Type B pancreatic cell (in vitro differentiated cells): ENCODE measurements around the gene BBS9. TPM values are rescaled to one million over a fixed set of nuclear protein-coding genes. Genes with fewer than 3 reads are reported as not detected.

Experiments
- DNase-seq: peaks from one replicate; pipeline ENCODE4 v3.0.0; 2021; ENCODE audit warnings: mixed read lengths; ENCODE audit not compliant: unreplicated experiment; ENCODE audit errors: extremely low spot score
- H3K27ac Mint-ChIP-seq: 2 replicates; pipeline ENCODE4 v1.8.0; 2021; ENCODE audit warnings: mild to moderate bottlenecking, mixed read lengths
- H3K27me3 Mint-ChIP-seq: 2 replicates; pipeline ENCODE4 v1.8.0; 2021; ENCODE audit warnings: mixed read lengths
- H3K36me3 Mint-ChIP-seq: 2 replicates; pipeline ENCODE4 v1.8.0; 2021; ENCODE audit warnings: mixed read lengths
- H3K4me1 Mint-ChIP-seq: one replicate; pipeline ENCODE4 v1.8.0; 2021; ENCODE audit warnings: mixed read lengths; ENCODE audit not compliant: unreplicated experiment
- H3K4me3 Mint-ChIP-seq: 2 replicates; pipeline ENCODE4 v1.8.0; 2021; ENCODE audit warnings: mild to moderate bottlenecking, mixed read lengths
- H3K9me3 Mint-ChIP-seq: 2 replicates; pipeline ENCODE4 v1.8.0; 2021; ENCODE audit warnings: mixed read lengths
- total RNA-seq: library from RNA; stranded (reverse); gene quantifications from 2 replicates; pipeline ENCODE4 v1.2.1, GENCODE V29; 2021; ENCODE audit warnings: low replicate concordance
- TF ChIP-seq, protein P1 (sequence below): fragments of 200-600 bp; sonication (generic); conservative IDR thresholded peaks from 2 replicates; pipeline ENCODE4 v1.5.0; 2021; ENCODE audit warnings: antibody characterized with exemption, mild to moderate bottlenecking

The BBS9 gene
- total RNA-seq, 1 donor from 2014 or later = 19.7 TPM

DNA sequence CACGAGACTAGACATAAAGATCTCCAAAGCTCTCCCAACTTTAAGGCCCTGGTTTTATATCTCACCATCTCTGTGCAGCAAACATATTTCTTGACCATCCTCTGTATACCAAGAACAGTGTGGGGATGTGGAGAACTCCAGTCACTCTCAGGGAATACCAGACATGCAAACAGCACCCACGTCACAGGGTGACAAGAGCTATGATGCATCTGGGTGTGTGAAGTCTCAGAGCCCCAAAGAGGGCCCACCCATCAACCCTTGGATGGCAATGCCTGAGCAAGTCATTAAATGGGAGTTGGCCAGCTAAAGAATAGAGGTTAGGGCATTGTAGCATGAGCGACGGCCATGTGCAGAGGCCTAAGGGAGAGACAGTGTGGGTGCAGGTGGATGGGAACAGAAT, 402.5 kb downstream of the BBS9 start:
- peaks cover 3% of the 10 kb centered on the region for H3K36me3 Mint-ChIP-seq
- TF ChIP-seq, protein P1, sequence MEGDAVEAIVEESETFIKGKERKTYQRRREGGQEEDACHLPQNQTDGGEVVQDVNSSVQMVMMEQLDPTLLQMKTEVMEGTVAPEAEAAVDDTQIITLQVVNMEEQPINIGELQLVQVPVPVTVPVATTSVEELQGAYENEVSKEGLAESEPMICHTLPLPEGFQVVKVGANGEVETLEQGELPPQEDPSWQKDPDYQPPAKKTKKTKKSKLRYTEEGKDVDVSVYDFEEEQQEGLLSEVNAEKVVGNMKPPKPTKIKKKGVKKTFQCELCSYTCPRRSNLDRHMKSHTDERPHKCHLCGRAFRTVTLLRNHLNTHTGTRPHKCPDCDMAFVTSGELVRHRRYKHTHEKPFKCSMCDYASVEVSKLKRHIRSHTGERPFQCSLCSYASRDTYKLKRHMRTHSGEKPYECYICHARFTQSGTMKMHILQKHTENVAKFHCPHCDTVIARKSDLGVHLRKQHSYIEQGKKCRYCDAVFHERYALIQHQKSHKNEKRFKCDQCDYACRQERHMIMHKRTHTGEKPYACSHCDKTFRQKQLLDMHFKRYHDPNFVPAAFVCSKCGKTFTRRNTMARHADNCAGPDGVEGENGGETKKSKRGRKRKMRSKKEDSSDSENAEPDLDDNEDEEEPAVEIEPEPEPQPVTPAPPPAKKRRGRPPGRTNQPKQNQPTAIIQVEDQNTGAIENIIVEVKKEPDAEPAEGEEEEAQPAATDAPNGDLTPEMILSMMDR = no peak

DNA sequence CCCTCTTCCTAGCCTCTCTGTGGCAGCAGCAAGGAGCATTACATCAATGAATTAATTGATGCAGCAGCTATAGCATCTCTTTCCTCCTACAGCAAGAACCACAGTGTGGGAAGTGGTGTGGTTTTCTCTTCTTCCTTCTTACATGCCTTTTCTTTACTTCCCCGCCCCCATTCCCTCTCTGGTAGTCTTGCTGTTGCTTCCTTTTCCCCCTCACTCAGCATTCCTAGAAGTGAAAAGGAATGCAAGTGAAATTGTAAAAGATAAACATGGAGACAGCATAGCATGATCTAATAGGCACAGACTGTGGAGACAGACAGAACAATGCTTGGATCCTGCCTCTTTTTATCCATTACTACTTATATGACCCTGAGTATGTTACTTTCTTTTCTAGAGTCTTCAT, 405.5 kb downstream of the BBS9 start:
- Mint-ChIP-seq H3K27ac (no peak overlapping the region), H3K9me3 (peaks cover 9% of the 10 kb centered on the region), H3K4me1 (peaks cover 18% of the 10 kb centered on the region), H3K27me3 (no peaks in the 10 kb centered on the region), H3K4me3 (no peak overlapping the region), H3K36me3 (peaks cover 6% of the 10 kb centered on the region)
- TF ChIP-seq, protein P1 = no peak
- DNase-seq = no peak

More for the DNA sequence above, 402.5 kb downstream of the BBS9 start:
- Mint-ChIP-seq H3K27ac (no peak overlapping the region), H3K27me3 (no peaks in the 10 kb centered on the region), H3K4me3 (no peak overlapping the region), H3K9me3 (peaks cover 9% of the 10 kb centered on the region), H3K4me1 (peaks cover 21% of the 10 kb centered on the region)
- DNase-seq = no peak

DNA sequence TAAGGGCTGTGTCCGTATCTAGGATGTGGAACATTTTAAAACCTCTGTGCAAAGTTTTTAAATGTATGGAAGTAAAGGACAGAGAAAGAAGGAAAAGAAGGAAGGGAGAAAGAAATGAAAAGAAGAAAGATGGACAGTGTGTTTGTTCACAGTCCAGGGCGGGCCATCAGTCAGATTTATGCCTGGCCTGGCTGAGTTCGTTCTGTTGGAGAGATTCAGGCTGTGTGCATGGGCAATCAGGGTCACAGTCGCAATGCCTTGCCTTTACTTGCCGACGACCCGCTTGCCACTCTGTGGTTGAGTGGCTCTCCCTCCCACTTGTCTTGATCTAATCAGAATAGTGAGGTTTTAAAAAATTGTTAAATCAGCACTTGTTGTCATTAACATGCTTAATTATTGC, 406.6 kb downstream of the BBS9 start:
- TF ChIP-seq, protein P1 = no peak
- H3K9me3 Mint-ChIP-seq = peaks cover 14% of the 10 kb centered on the region
- H3K4me3 Mint-ChIP-seq = no peak overlapping the region
- no peak overlapping the region for H3K27ac Mint-ChIP-seq
- DNase-seq = no peak
- H3K27me3 Mint-ChIP-seq = no peaks in the 10 kb centered on the region
- peaks cover 18% of the 10 kb centered on the region for H3K4me1 Mint-ChIP-seq
- H3K36me3 Mint-ChIP-seq = peaks cover 13% of the 10 kb centered on the region

DNA sequence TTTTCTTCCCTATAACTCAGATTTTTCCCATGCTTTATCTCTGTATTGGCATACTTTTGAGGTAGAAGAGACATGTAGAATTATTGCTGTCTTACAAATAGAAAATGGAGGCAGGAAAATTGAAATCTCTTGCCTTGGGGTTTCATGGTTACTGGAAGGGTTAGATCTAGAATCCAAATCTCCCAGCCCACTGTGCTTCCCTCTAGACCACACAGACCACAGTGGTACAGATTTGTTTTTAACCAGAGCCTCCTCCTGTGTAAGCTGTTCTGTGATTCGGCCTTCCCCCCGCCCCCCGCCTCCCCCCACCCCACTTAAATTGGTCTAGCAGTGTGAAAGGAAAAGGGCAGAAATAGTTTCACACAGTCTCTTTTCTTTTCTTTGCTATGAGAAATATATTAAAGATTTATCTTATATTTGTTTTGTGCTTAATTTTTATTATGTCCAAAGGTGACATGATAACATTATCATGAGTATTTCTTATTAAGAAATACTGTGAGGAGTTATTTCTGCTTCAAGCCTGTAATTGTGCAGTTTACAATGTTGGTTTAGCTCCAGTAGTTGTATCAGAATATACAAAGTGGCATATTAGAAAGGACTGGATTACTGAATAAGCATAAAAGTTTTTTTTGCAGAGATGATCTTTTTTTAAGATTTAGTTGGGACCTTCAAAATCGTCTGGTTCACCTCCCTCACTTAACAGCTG, 407.2 kb downstream of the BBS9 start:
- Mint-ChIP-seq H3K9me3 (peaks cover 17% of the 10 kb centered on the region), H3K4me1 (peaks cover 18% of the 10 kb centered on the region), H3K27me3 (no peaks in the 10 kb centered on the region), H3K36me3 (peaks cover 16% of the 10 kb centered on the region), H3K4me3 (no peak overlapping the region), H3K27ac (no peak overlapping the region)
- DNase-seq = no peak
- TF ChIP-seq, protein P1 = no peak

DNA sequence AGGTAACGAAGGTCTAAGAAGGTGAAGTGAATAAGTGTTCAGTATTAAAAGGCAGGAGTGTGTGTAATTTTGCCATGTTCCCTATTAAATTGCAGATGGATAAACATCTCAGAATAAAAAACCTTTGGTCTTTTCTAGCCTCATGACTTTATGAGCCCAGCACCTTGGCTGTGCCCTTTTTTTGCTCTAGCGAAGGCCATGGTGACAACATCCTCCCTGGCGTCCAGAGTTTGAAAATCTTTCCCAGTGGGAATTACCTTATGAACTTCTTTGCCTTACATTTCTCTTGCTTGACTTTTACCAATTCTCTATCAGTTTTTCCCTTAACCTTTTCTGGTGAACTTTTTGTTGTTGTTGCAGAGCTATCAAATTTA, 407.7 kb downstream of the BBS9 start:
- DNase-seq = no peak
- H3K9me3 Mint-ChIP-seq = peaks cover 14% of the 10 kb centered on the region
- H3K4me1 Mint-ChIP-seq = peaks cover 18% of the 10 kb centered on the region
- TF ChIP-seq, protein P1 = no peak
- no peak overlapping the region for H3K4me3 Mint-ChIP-seq
- H3K27me3 Mint-ChIP-seq = no peaks in the 10 kb centered on the region
- H3K27ac Mint-ChIP-seq = no peak overlapping the region
- H3K36me3 Mint-ChIP-seq = peaks cover 16% of the 10 kb centered on the region

DNA sequence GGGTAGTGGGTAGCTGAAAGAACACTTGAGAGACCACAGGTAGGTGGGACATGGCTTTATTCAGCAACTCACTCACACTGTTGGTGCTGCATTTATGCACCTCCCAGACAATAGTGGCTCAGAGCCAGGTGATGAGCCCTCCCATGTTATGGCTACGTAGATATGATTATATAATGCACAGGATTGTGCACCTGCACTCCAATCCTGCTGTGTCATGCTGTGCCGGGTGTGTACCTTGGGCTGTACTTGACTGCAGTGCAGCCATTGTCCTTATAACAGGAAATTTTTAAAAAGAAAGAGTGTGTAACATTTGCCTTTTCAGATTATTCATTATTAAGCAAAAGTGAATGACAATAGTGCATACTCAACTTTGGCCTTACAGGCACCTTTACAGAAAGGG, 409.8 kb downstream of the BBS9 start:
- H3K27me3 Mint-ChIP-seq = no peaks in the 10 kb centered on the region
- no peak overlapping the region for H3K27ac Mint-ChIP-seq
- H3K9me3 Mint-ChIP-seq = peaks cover 16% of the 10 kb centered on the region
- peaks cover 18% of the 10 kb centered on the region for H3K4me1 Mint-ChIP-seq
- H3K36me3 Mint-ChIP-seq = peaks cover 20% of the 10 kb centered on the region
- TF ChIP-seq, protein P1 = no peak
- DNase-seq = no peak
- no peak overlapping the region for H3K4me3 Mint-ChIP-seq
